Liver (tissue), 3 donors: ENCODE data around the gene STXBP1.

ENCODE experiments used
- CTCF ChIP-seq: fragments of 150-350 bp; IDR thresholded peaks from 2 replicates; pipeline ENCODE4 v1.5.1; 2017; ENCODE audit warnings: improper control_type of control experiment, low read depth, low read length; ENCODE audit not compliant: missing input control
- EGR1 ChIP-seq, 2 donors: IDR thresholded peaks; 2 replicates each; pipeline ENCODE4 v1.6.1; 2016 to 2018; ENCODE audit warnings: antibody characterized with exemption in 2 of 2, low read depth in 2 of 2
- FOXA1 ChIP-seq: IDR thresholded peaks from 2 replicates; pipeline ENCODE4 v1.6.1; 2016; ENCODE audit warnings: antibody characterized with exemption
- GABPA ChIP-seq, 2 donors: IDR thresholded peaks in 1 of 2; conservative IDR thresholded peaks in 1 of 2; 2 replicates each; pipeline ENCODE4 v1.6.1; 2016; ENCODE audit warnings: antibody characterized with exemption in 2 of 2, mild to moderate bottlenecking in 1 of 2, moderate library complexity in 1 of 2
- HNF4A ChIP-seq, 2 donors: conservative IDR thresholded peaks; 2 replicates each; pipeline ENCODE4 v1.6.1; 2016; ENCODE audit warnings: antibody characterized with exemption in 2 of 2, mild to moderate bottlenecking in 2 of 2
- RAD21 ChIP-seq, 2 donors: IDR thresholded peaks; 2 replicates each; pipeline ENCODE4 v1.6.1; 2016; ENCODE audit warnings: antibody characterized with exemption in 2 of 2, mild to moderate bottlenecking in 2 of 2
- RXRA ChIP-seq, 2 donors: IDR thresholded peaks; 2 replicates each; pipeline ENCODE4 v1.6.1; 2017 to 2018; ENCODE audit warnings: antibody characterized with exemption in 2 of 2, mild to moderate bottlenecking in 1 of 2
- TAF1 ChIP-seq: conservative IDR thresholded peaks from 2 replicates; pipeline ENCODE4 v1.6.1; 2016; ENCODE audit warnings: antibody characterized with exemption, mild to moderate bottlenecking
- YY1 ChIP-seq: IDR thresholded peaks from 2 replicates; pipeline ENCODE4 v1.6.1; 2016; ENCODE audit warnings: antibody characterized with exemption, mild to moderate bottlenecking
- ZBTB33 ChIP-seq: IDR thresholded peaks from 2 replicates; pipeline ENCODE4 v1.6.1; 2016; ENCODE audit warnings: antibody characterized with exemption
- TF ChIP-seq, protein P1 (sequence below): IDR thresholded peaks from 2 replicates; pipeline ENCODE4 v1.6.1; 2016; ENCODE audit warnings: antibody characterized with exemption, mild to moderate bottlenecking
- TF ChIP-seq, protein P2 (sequence below): IDR thresholded peaks from 2 replicates; pipeline ENCODE4 v1.6.1; 2016; ENCODE audit warnings: antibody characterized with exemption
- donor health status: healthy.
- donor health status: healthy.

GRCh38 chr9:127570533-127571111 is 41.5 kb upstream of the STXBP1 start:
- TF ChIP-seq RXRA (IDR thresholded peaks at IDR 0.05) (no peak), CTCF (no peak), ZBTB33 (no peak), YY1 (no peak), FOXA1 (no peak), TAF1 (no peak), GABPA (IDR thresholded peaks at IDR 0.05 in 1 of 2, conservative IDR thresholded peaks at IDR 0.05 in 1 of 2) (no peak), HNF4A (conservative IDR thresholded peaks at IDR 0.05) (no peak), RAD21 (IDR thresholded peaks at IDR 0.05) (no peak), EGR1 (IDR thresholded peaks at IDR 0.05; ENCODE audit: low read depth in 2 of 2) (no peak)
- TF ChIP-seq, protein P1, sequence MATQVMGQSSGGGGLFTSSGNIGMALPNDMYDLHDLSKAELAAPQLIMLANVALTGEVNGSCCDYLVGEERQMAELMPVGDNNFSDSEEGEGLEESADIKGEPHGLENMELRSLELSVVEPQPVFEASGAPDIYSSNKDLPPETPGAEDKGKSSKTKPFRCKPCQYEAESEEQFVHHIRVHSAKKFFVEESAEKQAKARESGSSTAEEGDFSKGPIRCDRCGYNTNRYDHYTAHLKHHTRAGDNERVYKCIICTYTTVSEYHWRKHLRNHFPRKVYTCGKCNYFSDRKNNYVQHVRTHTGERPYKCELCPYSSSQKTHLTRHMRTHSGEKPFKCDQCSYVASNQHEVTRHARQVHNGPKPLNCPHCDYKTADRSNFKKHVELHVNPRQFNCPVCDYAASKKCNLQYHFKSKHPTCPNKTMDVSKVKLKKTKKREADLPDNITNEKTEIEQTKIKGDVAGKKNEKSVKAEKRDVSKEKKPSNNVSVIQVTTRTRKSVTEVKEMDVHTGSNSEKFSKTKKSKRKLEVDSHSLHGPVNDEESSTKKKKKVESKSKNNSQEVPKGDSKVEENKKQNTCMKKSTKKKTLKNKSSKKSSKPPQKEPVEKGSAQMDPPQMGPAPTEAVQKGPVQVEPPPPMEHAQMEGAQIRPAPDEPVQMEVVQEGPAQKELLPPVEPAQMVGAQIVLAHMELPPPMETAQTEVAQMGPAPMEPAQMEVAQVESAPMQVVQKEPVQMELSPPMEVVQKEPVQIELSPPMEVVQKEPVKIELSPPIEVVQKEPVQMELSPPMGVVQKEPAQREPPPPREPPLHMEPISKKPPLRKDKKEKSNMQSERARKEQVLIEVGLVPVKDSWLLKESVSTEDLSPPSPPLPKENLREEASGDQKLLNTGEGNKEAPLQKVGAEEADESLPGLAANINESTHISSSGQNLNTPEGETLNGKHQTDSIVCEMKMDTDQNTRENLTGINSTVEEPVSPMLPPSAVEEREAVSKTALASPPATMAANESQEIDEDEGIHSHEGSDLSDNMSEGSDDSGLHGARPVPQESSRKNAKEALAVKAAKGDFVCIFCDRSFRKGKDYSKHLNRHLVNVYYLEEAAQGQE: no peak
- TF ChIP-seq, protein P2, sequence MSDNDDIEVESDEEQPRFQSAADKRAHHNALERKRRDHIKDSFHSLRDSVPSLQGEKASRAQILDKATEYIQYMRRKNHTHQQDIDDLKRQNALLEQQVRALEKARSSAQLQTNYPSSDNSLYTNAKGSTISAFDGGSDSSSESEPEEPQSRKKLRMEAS: no peak
